Lower leg skin (tissue), 4 donors: Measurements from ENCODE around the gene NAPB. TPM values are rescaled to one million over a fixed set of nuclear protein-coding genes. Genes with fewer than 3 reads are reported as not detected.

Experiments used
- DNase-seq, 2 donors: peaks; one replicate each; pipeline ENCODE4 v3.0.0-alpha.2; 2019; ENCODE audit warnings: low spot score in 2 of 2
- H3K4me3 ChIP-seq: fragments of 200-600 bp; sonication (generic); 2 replicates; pipeline ENCODE4 v1.5.1; 2017; ENCODE audit warnings: mild to moderate bottlenecking, low read depth; ENCODE audit not compliant: poor library complexity, severe bottlenecking
- POLR2A ChIP-seq, 2 donors: fragments of 450-650 bp; IDR thresholded peaks; one replicate each; pipeline ENCODE4 v1.6.1; 2016 to 2017; ENCODE audit warnings: antibody characterized with exemption in 2 of 2, mild to moderate bottlenecking in 1 of 2, moderate library complexity in 1 of 2
- WGBS, 2 donors: methylation state at CpG; one replicate each; pipeline ENCODE4 v1.1.5; 2018; 5-methylcytosine and 5-hydroxymethylcytosine counted together
- intact Hi-C: fragments of 100-400 bp; cut with DNase I; formaldehyde crosslinking; loops from one replicate; pipeline ENCODE4 v1.15.0; 2023; ENCODE audit warnings: low total_unique reads
- total RNA-seq, 4 donors: library from RNA; depleted of rRNA; stranded (reverse); fragments of >200 nt; gene quantifications; one replicate each; pipeline ENCODE4 v1.1.0, GENCODE V29; 2016
- TF ChIP-seq, protein P1 (sequence below), 3 donors: fragments of 450-650 bp; IDR thresholded peaks; one replicate each; pipeline ENCODE4 v1.5.1; 2016; ENCODE audit warnings: antibody characterized with exemption in 3 of 3, mild to moderate bottlenecking in 3 of 3, moderate library complexity in 2 of 3

The NAPB gene
- total RNA-seq, 4 donors from 2014 or later = 7.9 to 12.4 (median 10.5) TPM

DNA sequence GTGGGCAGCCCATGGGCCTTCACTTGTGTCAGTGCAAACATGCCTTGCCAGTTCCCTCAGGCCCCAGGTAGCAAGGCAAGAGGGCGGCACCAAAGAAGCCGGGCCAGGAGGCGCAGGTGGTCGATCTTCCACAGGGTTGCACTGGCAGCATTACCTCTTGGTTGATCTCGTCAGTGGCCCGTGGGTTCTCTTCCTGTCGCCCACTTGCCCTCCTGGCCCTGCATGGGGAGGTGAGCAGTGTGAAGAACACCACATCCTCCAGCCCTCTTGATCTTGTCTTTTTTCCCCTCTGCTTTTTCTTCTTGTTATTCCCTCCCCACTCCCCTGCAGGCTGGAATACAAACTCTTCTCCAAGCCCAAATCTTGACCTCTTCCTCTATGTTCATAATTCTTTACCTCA, 34.4 kb upstream of the NAPB start:
- WGBS, 2 donors = 86 to 92% methylated on average over 7 of the region's 7 CpGs
- DNase-seq = no peak
- no peak for TF ChIP-seq POLR2A (IDR thresholded peaks at IDR 0.05)
- TF ChIP-seq, protein P1, sequence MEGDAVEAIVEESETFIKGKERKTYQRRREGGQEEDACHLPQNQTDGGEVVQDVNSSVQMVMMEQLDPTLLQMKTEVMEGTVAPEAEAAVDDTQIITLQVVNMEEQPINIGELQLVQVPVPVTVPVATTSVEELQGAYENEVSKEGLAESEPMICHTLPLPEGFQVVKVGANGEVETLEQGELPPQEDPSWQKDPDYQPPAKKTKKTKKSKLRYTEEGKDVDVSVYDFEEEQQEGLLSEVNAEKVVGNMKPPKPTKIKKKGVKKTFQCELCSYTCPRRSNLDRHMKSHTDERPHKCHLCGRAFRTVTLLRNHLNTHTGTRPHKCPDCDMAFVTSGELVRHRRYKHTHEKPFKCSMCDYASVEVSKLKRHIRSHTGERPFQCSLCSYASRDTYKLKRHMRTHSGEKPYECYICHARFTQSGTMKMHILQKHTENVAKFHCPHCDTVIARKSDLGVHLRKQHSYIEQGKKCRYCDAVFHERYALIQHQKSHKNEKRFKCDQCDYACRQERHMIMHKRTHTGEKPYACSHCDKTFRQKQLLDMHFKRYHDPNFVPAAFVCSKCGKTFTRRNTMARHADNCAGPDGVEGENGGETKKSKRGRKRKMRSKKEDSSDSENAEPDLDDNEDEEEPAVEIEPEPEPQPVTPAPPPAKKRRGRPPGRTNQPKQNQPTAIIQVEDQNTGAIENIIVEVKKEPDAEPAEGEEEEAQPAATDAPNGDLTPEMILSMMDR (IDR thresholded peaks at IDR 0.05) = no peak
- intact Hi-C loops = no loop called here
- no peak overlapping the region for H3K4me3 ChIP-seq

DNA sequence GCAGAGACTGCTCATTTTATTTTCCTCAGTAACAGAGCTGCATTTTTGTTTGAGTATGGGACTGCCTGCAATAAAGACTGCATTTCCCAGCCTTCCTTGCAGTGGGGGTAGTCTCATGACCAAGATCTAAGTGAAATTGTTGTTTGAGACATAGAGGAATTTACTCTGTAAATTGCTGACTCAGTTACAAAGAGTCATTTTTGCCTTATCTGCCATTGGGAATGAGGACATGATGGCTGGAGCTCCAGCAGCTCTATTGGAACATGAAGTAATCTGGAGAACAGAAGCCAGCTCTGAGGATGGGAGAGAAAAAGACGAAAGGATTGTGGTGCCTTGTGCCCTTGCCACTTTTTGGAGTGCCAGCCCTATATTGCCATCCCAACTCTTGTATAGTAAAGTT, 33.5 kb upstream of the NAPB start:
- intact Hi-C loops = no loop called here
- 89 to 93% methylated on average over 1 of the region's 1 CpG for WGBS, 2 donors
- no peak for DNase-seq

DNA sequence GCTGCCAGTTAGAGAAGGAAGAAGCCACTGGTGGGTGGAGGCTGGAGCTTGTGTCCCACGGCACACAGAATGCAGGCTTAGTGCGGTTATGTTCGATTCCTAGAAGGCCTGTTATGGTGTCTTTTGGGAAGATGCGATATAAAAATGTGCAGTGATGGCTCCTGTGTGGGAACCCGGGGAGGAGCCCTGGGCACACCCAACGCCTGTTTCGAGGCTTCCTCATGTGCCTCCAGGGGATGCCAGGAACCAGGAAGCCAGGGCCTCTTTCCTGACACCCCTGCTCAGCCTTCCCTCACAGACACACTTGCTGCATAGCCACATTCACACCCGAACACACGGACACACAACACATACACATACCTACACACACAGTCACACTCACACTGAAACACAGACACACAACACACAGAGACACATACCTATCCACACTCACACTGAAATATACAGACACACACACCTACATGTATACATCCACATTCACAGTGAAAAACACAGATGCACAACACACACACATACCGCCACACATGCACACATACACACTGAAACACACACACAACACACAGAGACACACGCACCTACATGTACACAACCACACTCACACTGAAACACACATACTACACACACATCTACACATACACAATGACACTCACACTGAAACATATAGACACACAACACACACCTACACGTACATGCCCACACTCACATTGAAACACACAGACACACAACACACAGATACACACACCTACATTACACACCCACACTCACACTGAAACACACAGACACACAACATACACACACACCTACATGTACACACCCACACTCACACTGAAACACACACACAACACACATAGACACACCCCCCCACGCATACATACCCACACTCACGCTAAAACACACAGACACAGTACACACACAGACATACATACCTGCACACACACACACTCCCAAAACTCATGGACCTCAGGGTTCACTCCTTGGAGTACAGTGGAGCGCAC, 32.6 kb upstream of the NAPB start:
- WGBS, 2 donors = 78 to 80% methylated on average over 15 of the region's 15 CpGs
- no peak overlapping the region for H3K4me3 ChIP-seq
- intact Hi-C loops = no loop called here
- DNase-seq = no peak
- TF ChIP-seq, protein P1 (IDR thresholded peaks at IDR 0.05) = peak in 1 of 3 donors; percentile 49
- no peak for TF ChIP-seq POLR2A (IDR thresholded peaks at IDR 0.05)

More for the DNA sequence above, 33.5 kb upstream of the NAPB start:
- no peak overlapping the region for H3K4me3 ChIP-seq
- no peak for TF ChIP-seq POLR2A (IDR thresholded peaks at IDR 0.05)
- TF ChIP-seq, protein P1 (IDR thresholded peaks at IDR 0.05) = no peak

DNA sequence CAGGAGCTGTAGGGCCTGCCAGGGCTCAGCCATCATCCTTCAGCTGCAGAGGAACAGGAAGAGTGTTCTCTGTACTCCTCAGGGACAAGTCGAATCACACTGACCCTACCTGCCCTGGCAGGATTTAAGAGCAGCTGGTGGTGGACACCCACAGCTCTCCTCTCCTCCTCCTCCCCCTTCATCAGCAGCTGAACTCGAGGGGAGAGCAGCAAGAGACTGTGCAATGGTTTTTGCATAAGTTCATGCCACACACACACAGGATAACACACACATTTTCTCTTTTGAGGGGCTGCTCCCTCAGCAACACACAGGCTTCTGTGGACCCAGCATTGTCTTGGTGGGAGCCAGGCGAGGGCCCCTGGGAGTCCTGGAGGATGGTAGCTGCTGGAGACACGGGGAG, 31.5 kb upstream of the NAPB start, which contains the start of gene CST11:
CST11 (minus strand) TSS at position 101 of the 400 bp plus-strand sequence; CDS start at position 36, 65 bp downstream.
- TF ChIP-seq, protein P1 (IDR thresholded peaks at IDR 0.05) = no peak
- no peak for TF ChIP-seq POLR2A (IDR thresholded peaks at IDR 0.05)
- H3K4me3 ChIP-seq = no peak within 1 kb of the TSS
- intact Hi-C loops = no loop called here
- WGBS, 2 donors = 49 to 55% methylated on average over 4 of the region's 4 CpGs
- no peak for DNase-seq

DNA sequence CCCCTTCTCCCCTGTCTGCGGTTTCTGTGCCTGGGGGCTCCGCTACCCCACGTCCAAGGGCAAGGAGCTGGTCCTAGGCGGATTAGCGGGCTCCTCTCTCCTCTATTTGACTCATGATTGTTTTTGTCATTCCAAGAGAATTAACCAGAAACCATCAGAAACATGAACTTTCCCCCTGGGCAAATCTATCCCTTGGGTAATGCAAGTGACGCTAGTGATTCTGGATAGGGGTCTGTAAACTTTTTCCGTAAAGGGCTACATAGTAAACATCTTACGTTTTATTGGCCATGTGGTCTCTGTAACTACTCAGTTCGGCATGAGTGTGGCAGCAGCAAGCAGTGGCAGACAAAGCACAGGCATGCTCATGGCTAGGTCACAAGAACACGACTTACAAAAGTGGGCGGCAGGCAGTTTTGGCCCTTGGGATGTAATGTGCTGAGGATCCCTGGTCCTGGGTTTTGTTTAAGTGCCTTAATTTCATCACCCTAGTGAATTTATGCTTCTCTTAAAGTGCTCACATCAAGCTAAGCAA, 30.7 kb upstream of the NAPB start:
- WGBS, 2 donors = 67 to 74% methylated on average over 11 of the region's 11 CpGs
- DNase-seq = no peak
- no peak for TF ChIP-seq POLR2A (IDR thresholded peaks at IDR 0.05)
- TF ChIP-seq, protein P1 (IDR thresholded peaks at IDR 0.05) = no peak
- intact Hi-C loops = no loop called here
- H3K4me3 ChIP-seq = no peak overlapping the region
